Measurements from ENCODE around the gene NXPE4. TPM values are rescaled to one million over a fixed set of nuclear protein-coding genes. Genes with fewer than 3 reads are reported as not detected.

The NXPE4 gene
- total RNA-seq, 1 experiment from 2014 or later, result not detected

DNA sequence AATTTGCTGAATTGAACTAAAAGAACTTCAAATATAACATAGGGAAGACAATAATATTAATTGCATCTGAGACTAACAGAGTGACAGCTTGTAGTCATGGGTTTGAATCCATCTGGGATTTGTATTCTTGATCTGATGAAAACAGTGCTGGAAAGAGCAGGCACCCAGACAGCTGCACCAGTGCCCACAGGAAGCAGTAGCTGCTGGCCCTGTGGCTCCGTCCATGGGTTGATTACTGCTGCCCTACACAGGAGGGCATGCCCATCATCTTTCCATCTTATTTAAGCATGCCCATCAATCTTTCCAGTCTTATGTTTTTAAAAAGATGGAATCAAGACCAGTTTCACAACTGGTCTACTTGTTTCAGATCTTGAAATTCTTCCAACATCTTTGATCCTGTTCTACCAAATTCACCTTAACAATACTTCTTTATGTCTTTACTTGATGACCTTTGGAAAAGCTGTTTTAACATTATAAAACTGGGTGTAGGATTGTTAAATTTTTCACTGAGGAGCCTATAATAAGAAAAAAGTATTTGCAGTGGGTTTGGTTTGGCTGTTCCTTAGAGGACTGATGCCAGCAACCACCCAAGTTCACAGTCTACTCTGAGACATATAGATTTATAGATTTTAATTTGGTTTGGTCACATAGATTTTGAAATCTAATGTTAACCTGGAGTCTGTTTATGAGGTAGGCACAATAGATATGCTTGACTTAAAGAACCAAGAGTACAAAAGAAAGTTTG is 761 bp upstream of the NXPE4 start:
- no peak overlapping the region for H3K4me3 ChIP-seq (ENCODE audit: low read depth in 2 of 2, low read length in 2 of 2)
- H3K27me3 ChIP-seq (ENCODE audit: control insufficient read depth, insufficient read depth, low read length), result no peaks in the 10 kb centered on the region
- DNase-seq (ENCODE audit: low read depth, low spot score) (no peak), ATAC-seq (no peak)
- no TSS peak for BruUV-seq (replicated peaks)
- ChIA-PET POLR2A (no interaction called here), CTCF (no interaction called here)
- TF ChIP-seq, protein P1, sequence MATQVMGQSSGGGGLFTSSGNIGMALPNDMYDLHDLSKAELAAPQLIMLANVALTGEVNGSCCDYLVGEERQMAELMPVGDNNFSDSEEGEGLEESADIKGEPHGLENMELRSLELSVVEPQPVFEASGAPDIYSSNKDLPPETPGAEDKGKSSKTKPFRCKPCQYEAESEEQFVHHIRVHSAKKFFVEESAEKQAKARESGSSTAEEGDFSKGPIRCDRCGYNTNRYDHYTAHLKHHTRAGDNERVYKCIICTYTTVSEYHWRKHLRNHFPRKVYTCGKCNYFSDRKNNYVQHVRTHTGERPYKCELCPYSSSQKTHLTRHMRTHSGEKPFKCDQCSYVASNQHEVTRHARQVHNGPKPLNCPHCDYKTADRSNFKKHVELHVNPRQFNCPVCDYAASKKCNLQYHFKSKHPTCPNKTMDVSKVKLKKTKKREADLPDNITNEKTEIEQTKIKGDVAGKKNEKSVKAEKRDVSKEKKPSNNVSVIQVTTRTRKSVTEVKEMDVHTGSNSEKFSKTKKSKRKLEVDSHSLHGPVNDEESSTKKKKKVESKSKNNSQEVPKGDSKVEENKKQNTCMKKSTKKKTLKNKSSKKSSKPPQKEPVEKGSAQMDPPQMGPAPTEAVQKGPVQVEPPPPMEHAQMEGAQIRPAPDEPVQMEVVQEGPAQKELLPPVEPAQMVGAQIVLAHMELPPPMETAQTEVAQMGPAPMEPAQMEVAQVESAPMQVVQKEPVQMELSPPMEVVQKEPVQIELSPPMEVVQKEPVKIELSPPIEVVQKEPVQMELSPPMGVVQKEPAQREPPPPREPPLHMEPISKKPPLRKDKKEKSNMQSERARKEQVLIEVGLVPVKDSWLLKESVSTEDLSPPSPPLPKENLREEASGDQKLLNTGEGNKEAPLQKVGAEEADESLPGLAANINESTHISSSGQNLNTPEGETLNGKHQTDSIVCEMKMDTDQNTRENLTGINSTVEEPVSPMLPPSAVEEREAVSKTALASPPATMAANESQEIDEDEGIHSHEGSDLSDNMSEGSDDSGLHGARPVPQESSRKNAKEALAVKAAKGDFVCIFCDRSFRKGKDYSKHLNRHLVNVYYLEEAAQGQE (IDR thresholded peaks at IDR 0.05; ENCODE audit: insufficient read depth in 1 of 2, low read depth in 2 of 2, low read length in 1 of 2), result no peak
- no peak for TF ChIP-seq SIN3A (IDR thresholded peaks at IDR 0.05; ENCODE audit: borderline replicate concordance, insufficient read depth, low read depth, low read length)
- TF ChIP-seq, protein P2, sequence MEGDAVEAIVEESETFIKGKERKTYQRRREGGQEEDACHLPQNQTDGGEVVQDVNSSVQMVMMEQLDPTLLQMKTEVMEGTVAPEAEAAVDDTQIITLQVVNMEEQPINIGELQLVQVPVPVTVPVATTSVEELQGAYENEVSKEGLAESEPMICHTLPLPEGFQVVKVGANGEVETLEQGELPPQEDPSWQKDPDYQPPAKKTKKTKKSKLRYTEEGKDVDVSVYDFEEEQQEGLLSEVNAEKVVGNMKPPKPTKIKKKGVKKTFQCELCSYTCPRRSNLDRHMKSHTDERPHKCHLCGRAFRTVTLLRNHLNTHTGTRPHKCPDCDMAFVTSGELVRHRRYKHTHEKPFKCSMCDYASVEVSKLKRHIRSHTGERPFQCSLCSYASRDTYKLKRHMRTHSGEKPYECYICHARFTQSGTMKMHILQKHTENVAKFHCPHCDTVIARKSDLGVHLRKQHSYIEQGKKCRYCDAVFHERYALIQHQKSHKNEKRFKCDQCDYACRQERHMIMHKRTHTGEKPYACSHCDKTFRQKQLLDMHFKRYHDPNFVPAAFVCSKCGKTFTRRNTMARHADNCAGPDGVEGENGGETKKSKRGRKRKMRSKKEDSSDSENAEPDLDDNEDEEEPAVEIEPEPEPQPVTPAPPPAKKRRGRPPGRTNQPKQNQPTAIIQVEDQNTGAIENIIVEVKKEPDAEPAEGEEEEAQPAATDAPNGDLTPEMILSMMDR (IDR thresholded peaks at IDR 0.05), result no peak
- TF ChIP-seq TCF7L2 (IDR thresholded peaks at IDR 0.05; ENCODE audit: low read depth, low read length), result no peak
- no peak for TF ChIP-seq POLR2AphosphoS5 (IDR thresholded peaks at IDR 0.05; ENCODE audit: low read depth, low read length)
- H3K4me1 ChIP-seq (ENCODE audit: control insufficient read depth, insufficient read depth, low read length), result no peaks in the 10 kb centered on the region
- no peak overlapping the region for H3K27ac ChIP-seq (ENCODE audit: low read length)
- in situ Hi-C loops (cut with HindIII; ENCODE audit: low pct_unique_long_range_greater_than_20kb, low sequenced_read_pairs), result no loop called here
- H3K9me3 ChIP-seq (ENCODE audit: control insufficient read depth, insufficient read depth, low read depth, low read length), result no peaks in the 10 kb centered on the region
- no peaks in the 10 kb centered on the region for H3K36me3 ChIP-seq (ENCODE audit: control insufficient read depth, insufficient read depth, low read length)
- intact Hi-C loops (cut with micrococcal nuclease; ENCODE audit: unreplicated experiment), result no loop called here

DNA sequence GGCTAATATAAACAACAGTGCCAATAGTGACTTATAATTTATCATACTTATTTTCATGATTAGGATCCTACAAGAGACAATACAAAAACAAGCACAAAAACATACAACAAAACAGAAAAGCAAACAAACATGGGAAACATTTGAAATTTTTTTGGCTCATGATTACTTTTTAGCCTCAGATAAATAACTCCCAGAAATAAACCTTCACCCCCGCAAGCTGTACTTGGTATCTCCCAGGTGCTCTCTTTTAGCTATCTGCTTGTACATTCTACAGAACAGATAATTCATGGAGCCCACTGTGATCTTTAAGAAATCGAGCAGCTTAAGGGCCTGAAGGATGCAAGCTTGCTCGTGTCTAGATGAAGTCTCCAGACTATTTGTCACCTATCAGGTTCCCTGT is 883 bp downstream of the NXPE4 start:
- H3K27ac ChIP-seq (ENCODE audit: low read length), result no peak overlapping the region
- H3K9me3 ChIP-seq (ENCODE audit: control insufficient read depth, insufficient read depth, low read depth, low read length), result no peaks in the 10 kb centered on the region
- TF ChIP-seq, protein P2 (IDR thresholded peaks at IDR 0.05), result no peak
- no peak for TF ChIP-seq TCF7L2 (IDR thresholded peaks at IDR 0.05; ENCODE audit: low read depth, low read length)
- TF ChIP-seq POLR2AphosphoS5 (IDR thresholded peaks at IDR 0.05; ENCODE audit: low read depth, low read length), result no peak
- no peak for TF ChIP-seq SIN3A (IDR thresholded peaks at IDR 0.05; ENCODE audit: borderline replicate concordance, insufficient read depth, low read depth, low read length)
- TF ChIP-seq, protein P1 (IDR thresholded peaks at IDR 0.05; ENCODE audit: insufficient read depth in 1 of 2, low read depth in 2 of 2, low read length in 1 of 2), result no peak
- no peaks in the 10 kb centered on the region for H3K4me1 ChIP-seq (ENCODE audit: control insufficient read depth, insufficient read depth, low read length)
- no TSS peak for BruUV-seq (replicated peaks)
- ChIA-PET CTCF (no interaction called here), POLR2A (no interaction called here)
- H3K4me3 ChIP-seq (ENCODE audit: low read depth in 2 of 2, low read length in 2 of 2), result no peak overlapping the region
- intact Hi-C loops (cut with micrococcal nuclease; ENCODE audit: unreplicated experiment), result no loop called here
- in situ Hi-C loops (cut with HindIII; ENCODE audit: low pct_unique_long_range_greater_than_20kb, low sequenced_read_pairs), result no loop called here
- no peak for ATAC-seq
- DNase-seq (ENCODE audit: low read depth, low spot score), result no peak
- H3K27me3 ChIP-seq (ENCODE audit: control insufficient read depth, insufficient read depth, low read length), result no peaks in the 10 kb centered on the region
- no peaks in the 10 kb centered on the region for H3K36me3 ChIP-seq (ENCODE audit: control insufficient read depth, insufficient read depth, low read length)

Data from Panc1 (cell line).